Measurements from ENCODE around the gene GTF2A2.
"Not testable (repeated sequence)": the region's sequence is repeated elsewhere in the genome, so short reads cannot be mapped to it uniquely, and the experiment has no call there.

The GTF2A2 gene

GRCh38 chr15:59657635-59658125 lies 365 bp upstream of the GTF2A2 start:
- DNase-seq (ENCODE audit: low read depth), result no peak
- H3K4me3 ChIP-seq (ENCODE audit: low read depth, low read length), result peak overlapping the region; percentile 87
- in situ Hi-C loops (cut with HindIII; ENCODE audit: low sequenced_read_pairs), result no loop called here
- TF ChIP-seq, protein P1, sequence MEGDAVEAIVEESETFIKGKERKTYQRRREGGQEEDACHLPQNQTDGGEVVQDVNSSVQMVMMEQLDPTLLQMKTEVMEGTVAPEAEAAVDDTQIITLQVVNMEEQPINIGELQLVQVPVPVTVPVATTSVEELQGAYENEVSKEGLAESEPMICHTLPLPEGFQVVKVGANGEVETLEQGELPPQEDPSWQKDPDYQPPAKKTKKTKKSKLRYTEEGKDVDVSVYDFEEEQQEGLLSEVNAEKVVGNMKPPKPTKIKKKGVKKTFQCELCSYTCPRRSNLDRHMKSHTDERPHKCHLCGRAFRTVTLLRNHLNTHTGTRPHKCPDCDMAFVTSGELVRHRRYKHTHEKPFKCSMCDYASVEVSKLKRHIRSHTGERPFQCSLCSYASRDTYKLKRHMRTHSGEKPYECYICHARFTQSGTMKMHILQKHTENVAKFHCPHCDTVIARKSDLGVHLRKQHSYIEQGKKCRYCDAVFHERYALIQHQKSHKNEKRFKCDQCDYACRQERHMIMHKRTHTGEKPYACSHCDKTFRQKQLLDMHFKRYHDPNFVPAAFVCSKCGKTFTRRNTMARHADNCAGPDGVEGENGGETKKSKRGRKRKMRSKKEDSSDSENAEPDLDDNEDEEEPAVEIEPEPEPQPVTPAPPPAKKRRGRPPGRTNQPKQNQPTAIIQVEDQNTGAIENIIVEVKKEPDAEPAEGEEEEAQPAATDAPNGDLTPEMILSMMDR (IDR thresholded peaks at IDR 0.05; ENCODE audit: low read depth, low read length, missing control alignments), result no peak

DNA sequence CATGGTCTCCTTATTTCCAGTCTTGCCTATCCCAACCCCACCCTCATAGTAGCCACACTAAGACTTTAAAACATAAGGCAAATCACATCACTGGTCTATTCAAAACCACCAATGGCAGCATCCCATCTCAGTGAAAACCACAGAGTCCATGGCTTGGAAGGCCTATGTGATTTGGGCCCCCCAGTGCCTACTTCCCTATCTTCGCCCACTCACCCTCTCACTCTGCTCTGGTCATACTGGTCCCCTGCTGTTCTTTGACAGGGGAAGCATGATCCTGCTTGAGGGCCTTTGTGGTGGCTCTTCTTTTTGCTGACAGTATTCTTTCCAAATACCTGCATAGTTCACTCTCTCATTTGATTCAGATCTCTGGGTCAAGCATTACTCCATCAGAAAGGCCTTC lies 3.3 kb downstream of the GTF2A2 start:
- no peak overlapping the region for H3K4me3 ChIP-seq (ENCODE audit: low read depth, low read length)
- TF ChIP-seq, protein P1 (IDR thresholded peaks at IDR 0.05; ENCODE audit: low read depth, low read length, missing control alignments), result no peak
- DNase-seq (ENCODE audit: low read depth), result no peak
- in situ Hi-C loops (cut with HindIII; ENCODE audit: low sequenced_read_pairs), result no loop called here

- TF ChIP-seq, protein P1 (IDR thresholded peaks at IDR 0.05; ENCODE audit: low read depth, low read length, missing control alignments), result no peak
- H3K4me3 ChIP-seq (ENCODE audit: low read depth, low read length), result no peak overlapping the region
- DNase-seq (ENCODE audit: low read depth), result no peak
- in situ Hi-C loops (cut with HindIII; ENCODE audit: low sequenced_read_pairs), result no loop called here
Measured at GRCh38 chr15:59649603-59650002, 7.7 kb downstream of the GTF2A2 start.

DNA sequence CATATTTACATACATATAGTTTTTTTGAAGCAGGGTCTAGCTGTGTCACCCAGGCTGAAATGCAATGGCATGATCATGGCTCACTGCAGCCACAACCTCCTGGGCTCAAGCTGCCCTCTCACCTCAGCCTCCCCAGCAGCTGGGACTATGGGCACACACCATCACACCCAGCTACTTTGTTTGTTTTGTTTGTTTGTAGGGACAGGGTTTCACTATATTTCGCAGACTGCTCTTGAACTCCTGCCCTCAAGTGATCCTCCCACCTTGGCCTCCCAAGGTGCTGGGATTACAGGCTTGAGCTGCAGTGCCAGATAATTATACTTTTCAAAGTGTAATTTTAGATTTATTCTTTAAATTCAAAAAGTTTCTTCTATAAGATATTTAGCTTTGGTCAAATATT lies 10.2 kb downstream of the GTF2A2 start:
- DNase-seq (ENCODE audit: low read depth), result no peak
- H3K4me3 ChIP-seq (ENCODE audit: low read depth, low read length), result no peak overlapping the region
- TF ChIP-seq, protein P1 (IDR thresholded peaks at IDR 0.05; ENCODE audit: low read depth, low read length, missing control alignments), result no peak
- in situ Hi-C loops (cut with HindIII; ENCODE audit: low sequenced_read_pairs), result no loop called here

DNA sequence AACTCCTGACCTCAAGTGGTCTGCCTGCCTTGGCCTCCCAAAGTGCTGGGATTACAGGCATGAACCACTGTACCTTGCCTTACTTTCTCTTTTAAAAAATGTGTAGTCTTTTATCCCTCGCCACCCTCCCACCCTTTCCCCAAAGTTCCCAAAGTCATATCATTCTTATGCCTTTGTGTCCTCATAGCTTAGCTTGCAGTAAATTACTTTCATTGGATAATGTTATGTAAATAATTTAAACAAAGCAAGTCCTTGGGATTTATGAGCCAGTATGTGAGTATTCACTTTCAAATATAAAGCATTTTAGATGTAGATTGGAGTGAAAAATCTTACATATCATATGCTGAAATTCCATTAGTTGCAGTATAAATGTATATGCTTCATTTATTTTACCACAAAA lies 11.0 kb downstream of the GTF2A2 start:
- no peak for DNase-seq (ENCODE audit: low read depth)
- in situ Hi-C loops (cut with HindIII; ENCODE audit: low sequenced_read_pairs), result no loop called here
- TF ChIP-seq, protein P1 (IDR thresholded peaks at IDR 0.05; ENCODE audit: low read depth, low read length, missing control alignments), result no peak
- no peak overlapping the region for H3K4me3 ChIP-seq (ENCODE audit: low read depth, low read length)

DNA sequence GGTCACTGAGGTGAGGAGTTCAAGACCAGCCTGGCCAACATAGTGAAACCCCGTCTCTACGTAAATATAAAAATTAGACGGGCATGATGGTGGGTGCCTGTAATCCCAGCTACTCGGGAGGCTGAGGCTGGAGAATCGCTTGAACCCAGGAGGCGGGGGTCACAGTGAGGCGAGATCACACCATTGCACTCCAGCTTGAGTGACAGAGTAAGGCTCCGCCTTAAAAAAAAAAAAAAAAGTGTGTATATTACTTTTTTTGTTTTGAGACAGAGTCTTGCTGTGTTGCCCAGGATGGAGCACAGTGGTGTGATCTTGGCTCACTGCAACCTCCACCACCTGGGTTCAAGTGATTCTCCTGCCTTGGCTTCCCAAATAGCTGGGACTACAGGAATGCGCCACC lies 11.5 kb downstream of the GTF2A2 start:
- DNase-seq (ENCODE audit: low read depth); in situ Hi-C loops (cut with HindIII; ENCODE audit: low sequenced_read_pairs); H3K4me3 ChIP-seq (ENCODE audit: low read depth, low read length): not testable (repeated sequence)

- H3K4me3 ChIP-seq (ENCODE audit: low read depth, low read length), result no peak overlapping the region
- in situ Hi-C loops (cut with HindIII; ENCODE audit: low sequenced_read_pairs), result no loop called here
- TF ChIP-seq, protein P1 (IDR thresholded peaks at IDR 0.05; ENCODE audit: low read depth, low read length, missing control alignments), result no peak
- no peak for DNase-seq (ENCODE audit: low read depth)
Measured at GRCh38 chr15:59644756-59645155, 12.6 kb downstream of the GTF2A2 start.
